Measurements from ENCODE around the gene ZPBP2.

ZPBP2 gene

GRCh38 chr17:39913989-39914388, 46.0 kb downstream of the ZPBP2 start:
- DNase-seq (ENCODE audit: low read depth): no peak

GRCh38 chr17:39915559-39915958, 47.6 kb downstream of the ZPBP2 start:
- no peak for DNase-seq (ENCODE audit: low read depth)

GRCh38 chr17:39916918-39917317, 48.9 kb downstream of the ZPBP2 start:
- no peak for DNase-seq (ENCODE audit: low read depth)

GRCh38 chr17:39919087-39919683, 51.2 kb downstream of the ZPBP2 start:
- DNase-seq (ENCODE audit: low read depth): no peak

GRCh38 chr17:39920218-39921210, 52.5 kb downstream of the ZPBP2 start:
- DNase-seq (ENCODE audit: low read depth): peak; percentile 25

- no peak for DNase-seq (ENCODE audit: low read depth)
Observed at GRCh38 chr17:39921323-39921722, 53.3 kb downstream of the ZPBP2 start.

- DNase-seq (ENCODE audit: low read depth): no peak
Observed at GRCh38 chr17:39922006-39922405, 54.0 kb downstream of the ZPBP2 start.

GRCh38 chr17:39923230-39923629, 55.2 kb downstream of the ZPBP2 start:
- DNase-seq (ENCODE audit: low read depth): no peak

GRCh38 chr17:39923836-39924690, 56.1 kb downstream of the ZPBP2 start:
- DNase-seq (ENCODE audit: low read depth): no peak

GRCh38 chr17:39924691-39925055, 56.7 kb downstream of the ZPBP2 start:
- DNase-seq (ENCODE audit: low read depth): no peak

- DNase-seq (ENCODE audit: low read depth): no peak
Observed at GRCh38 chr17:39925282-39926134, 57.5 kb downstream of the ZPBP2 start.

GRCh38 chr17:39926135-39926587, 58.2 kb downstream of the ZPBP2 start:
- DNase-seq (ENCODE audit: low read depth): no peak

- peak; percentile 41 for DNase-seq (ENCODE audit: low read depth)
Observed at GRCh38 chr17:39926588-39927100, 58.6 kb downstream of the ZPBP2 start.
